HepG2 (cell line): Measurements from ENCODE around the gene CNIH4. TPM values are rescaled to one million over a fixed set of nuclear protein-coding genes. Genes with fewer than 3 reads are reported as not detected.

ENCODE experiments used
- MAFK ChIP-seq, 2 experiments: IDR thresholded peaks in 1 of 2; conservative IDR thresholded peaks in 1 of 2; 2 replicates each; pipeline ENCODE4 v1.6.1; 2011; ENCODE audit warnings: improper control_type of control experiment in 2 of 2, low read length in 2 of 2
- MEF2D ChIP-seq: sonication (generic); formaldehyde crosslinking; IDR thresholded peaks from 2 replicates; pipeline ENCODE4 v1.5.1; 2020; ENCODE audit warnings: mild to moderate bottlenecking, missing genetic modification reagents
- MYNN ChIP-seq: sonication (generic); formaldehyde crosslinking; IDR thresholded peaks from 2 replicates; pipeline ENCODE4 v1.4.0; 2020; ENCODE audit warnings: mild to moderate bottlenecking, low read depth, missing genetic modification reagents
- NFATC3 ChIP-seq: sonication (generic); formaldehyde crosslinking; IDR thresholded peaks from 2 replicates; pipeline ENCODE4 v1.5.1; 2020; ENCODE audit warnings: mild to moderate bottlenecking, missing genetic modification reagents
- REPIN1 ChIP-seq: sonication (generic); formaldehyde crosslinking; IDR thresholded peaks from 2 replicates; pipeline ENCODE4 v1.8.0; 2022; ENCODE audit warnings: missing genetic modification reagents, low read depth, mild to moderate bottlenecking, borderline replicate concordance
- TAF15 ChIP-seq: fragments of 200-400 bp; formaldehyde crosslinking; IDR thresholded peaks from one replicate; pipeline ENCODE4 v1.6.1; 2018; ENCODE audit warnings: mild to moderate bottlenecking, low read depth, low read length; ENCODE audit not compliant: poor library complexity, severe bottlenecking
- THYN1 ChIP-seq: sonication (generic); formaldehyde crosslinking; IDR thresholded peaks from 2 replicates; pipeline ENCODE4 v1.8.1; 2023; ENCODE audit warnings: low read depth, mild to moderate bottlenecking, moderate library complexity, missing genetic modification reagents, borderline replicate concordance
- TOPORS ChIP-seq: sonication (generic); formaldehyde crosslinking; IDR thresholded peaks from 2 replicates; pipeline ENCODE4 v1.8.0; 2023; ENCODE audit warnings: mild to moderate bottlenecking, missing genetic modification reagents
- ZFY ChIP-seq: sonication (generic); formaldehyde crosslinking; IDR thresholded peaks from 2 replicates; pipeline ENCODE4 v1.4.0; 2020; ENCODE audit warnings: missing genetic modification reagents
- ZMYM3 ChIP-seq: sonication (generic); formaldehyde crosslinking; IDR thresholded peaks from 2 replicates; pipeline ENCODE4 v1.5.1; 2020; ENCODE audit warnings: mild to moderate bottlenecking, missing genetic modification reagents
- ZNF121 ChIP-seq: sonication (generic); formaldehyde crosslinking; IDR thresholded peaks from 2 replicates; pipeline ENCODE4 v1.5.0; 2020; ENCODE audit warnings: mild to moderate bottlenecking, missing genetic modification reagents
- ZNF230 ChIP-seq: sonication (generic); formaldehyde crosslinking; IDR thresholded peaks from 2 replicates; pipeline ENCODE4 v1.4.0; 2020; ENCODE audit warnings: mild to moderate bottlenecking, missing genetic modification reagents
- ZNF251 ChIP-seq: sonication (generic); formaldehyde crosslinking; IDR thresholded peaks from 2 replicates; pipeline ENCODE4 v1.9.0; 2021; ENCODE audit warnings: mild to moderate bottlenecking, missing genetic modification reagents
- ZNF558 ChIP-seq: sonication (generic); formaldehyde crosslinking; IDR thresholded peaks from 2 replicates; pipeline ENCODE4 v1.9.0; 2022; ENCODE audit warnings: mild to moderate bottlenecking, missing genetic modification reagents, borderline replicate concordance
- ZNF562 ChIP-seq: sonication (generic); formaldehyde crosslinking; IDR thresholded peaks from 2 replicates; pipeline ENCODE4 v1.8.0; 2022; ENCODE audit warnings: missing genetic modification reagents, borderline replicate concordance
- polyA plus RNA-seq, 8 experiments: library from polyadenylated mRNA; depleted of rRNA in 3 of 8; stranded (reverse) in 7 of 8; unstranded in 1 of 8; fragments of >200 nt; fragmentation: Illumina TruSeq in 4 of 8; extraction: Trizol in 4 of 8; gene quantifications; 2 replicates each; pipeline versions ENCODE4 v1.2.1 to v1.2.3, GENCODE V29; 2011 to 2016; ENCODE audit warnings: low read depth in 4 of 8, missing spikeins in 1 of 8, mixed read lengths in 1 of 8; ENCODE audit not compliant: insufficient read depth in 1 of 8
- total RNA-seq, 5 experiments: library from RNA; depleted of rRNA; stranded (reverse); fragments of >200 nt; fragmentation: Illumina TruSeq; extraction: Trizol; gene quantifications; 2 replicates each; pipeline ENCODE4 v1.2.3, GENCODE V29; 2016; ENCODE audit warnings: low read depth in 1 of 5
- TF ChIP-seq, protein P1 (sequence below): sonication (generic); formaldehyde crosslinking; IDR thresholded peaks from 2 replicates; pipeline ENCODE4 v1.8.0; 2022; ENCODE audit warnings: mild to moderate bottlenecking, missing genetic modification reagents; ENCODE audit not compliant: insufficient replicate concordance
- TF ChIP-seq, protein P2 (sequence below): sonication (generic); formaldehyde crosslinking; IDR thresholded peaks from 2 replicates; pipeline ENCODE4 v1.4.0; 2020; ENCODE audit warnings: missing genetic modification reagents, mild to moderate bottlenecking, borderline replicate concordance
- TF ChIP-seq, protein P3 (sequence below): sonication (generic); formaldehyde crosslinking; IDR thresholded peaks from 2 replicates; pipeline ENCODE4 v1.5.0; 2020; ENCODE audit warnings: mild to moderate bottlenecking, missing genetic modification reagents, moderate library complexity

Gene CNIH4
- total and polyA plus RNA-seq, 2 of the 13 experiments (the other 11 are each of a cell fraction or from before 2014, with no cell fraction given), result 51.8 to 52.9 TPM

DNA sequence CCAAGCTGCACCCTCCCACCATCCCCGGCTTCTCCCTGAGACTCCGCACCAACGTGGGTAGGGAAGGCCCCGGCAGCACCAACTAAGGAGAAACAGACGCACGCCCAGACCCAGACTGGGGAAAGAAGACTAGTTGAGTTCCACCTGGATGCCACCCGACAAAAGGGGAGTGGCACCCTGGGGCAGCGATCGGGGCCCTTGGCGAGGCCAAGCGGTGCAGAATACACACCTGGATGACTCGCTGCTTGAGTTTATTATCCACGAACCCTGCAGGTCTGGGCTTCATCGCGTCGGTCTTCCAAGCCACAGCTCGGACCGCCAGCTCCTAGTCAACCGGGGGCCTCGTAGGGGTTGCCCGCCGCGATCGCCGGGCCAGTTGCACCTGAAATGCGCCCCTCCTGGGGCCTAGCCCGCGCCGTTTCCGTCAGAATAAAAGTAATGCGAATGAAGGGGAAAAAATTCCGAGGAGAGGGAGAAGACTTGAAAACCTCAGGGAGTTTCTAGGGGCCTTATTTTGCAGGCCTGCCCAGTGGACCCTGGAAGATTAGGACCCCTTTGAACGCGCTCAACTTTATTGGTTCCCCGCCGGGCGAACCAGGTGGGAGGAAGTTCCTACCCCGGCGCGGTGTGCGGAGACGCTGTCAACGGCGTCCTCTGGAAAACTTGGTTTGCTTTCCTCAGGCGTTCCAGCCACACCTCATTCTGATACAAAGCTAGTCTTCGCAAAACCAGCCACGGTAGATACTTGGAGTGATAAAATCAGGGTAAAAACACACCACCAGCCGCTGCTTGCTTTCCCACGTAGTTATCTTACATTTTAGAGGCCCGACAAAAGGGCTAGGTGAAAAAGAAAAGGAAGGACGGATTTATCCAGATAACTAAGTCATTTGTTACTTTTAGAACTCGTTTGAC is 26.6 kb upstream of the CNIH4 start, which contains the start of gene NVL (continued):
- TF ChIP-seq ZMYM3 (CRISPR knock-in tag), result no peak
- no peak for TF ChIP-seq THYN1 (CRISPR knock-in tag)
- TF ChIP-seq MEF2D (CRISPR knock-in tag), result peak; percentile 54; the same call in 1 of the 2 replicates
- TF ChIP-seq MYNN, result no peak
- peak; percentile 76 for TF ChIP-seq ZFY
- TF ChIP-seq ZNF558 (CRISPR knock-in tag), result no peak
- no peak for TF ChIP-seq ZNF121
- TF ChIP-seq, protein P1, sequence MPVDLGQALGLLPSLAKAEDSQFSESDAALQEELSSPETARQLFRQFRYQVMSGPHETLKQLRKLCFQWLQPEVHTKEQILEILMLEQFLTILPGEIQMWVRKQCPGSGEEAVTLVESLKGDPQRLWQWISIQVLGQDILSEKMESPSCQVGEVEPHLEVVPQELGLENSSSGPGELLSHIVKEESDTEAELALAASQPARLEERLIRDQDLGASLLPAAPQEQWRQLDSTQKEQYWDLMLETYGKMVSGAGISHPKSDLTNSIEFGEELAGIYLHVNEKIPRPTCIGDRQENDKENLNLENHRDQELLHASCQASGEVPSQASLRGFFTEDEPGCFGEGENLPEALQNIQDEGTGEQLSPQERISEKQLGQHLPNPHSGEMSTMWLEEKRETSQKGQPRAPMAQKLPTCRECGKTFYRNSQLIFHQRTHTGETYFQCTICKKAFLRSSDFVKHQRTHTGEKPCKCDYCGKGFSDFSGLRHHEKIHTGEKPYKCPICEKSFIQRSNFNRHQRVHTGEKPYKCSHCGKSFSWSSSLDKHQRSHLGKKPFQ (CRISPR knock-in tag), result no peak
- no peak for TF ChIP-seq REPIN1 (CRISPR knock-in tag)
- TF ChIP-seq, protein P2, sequence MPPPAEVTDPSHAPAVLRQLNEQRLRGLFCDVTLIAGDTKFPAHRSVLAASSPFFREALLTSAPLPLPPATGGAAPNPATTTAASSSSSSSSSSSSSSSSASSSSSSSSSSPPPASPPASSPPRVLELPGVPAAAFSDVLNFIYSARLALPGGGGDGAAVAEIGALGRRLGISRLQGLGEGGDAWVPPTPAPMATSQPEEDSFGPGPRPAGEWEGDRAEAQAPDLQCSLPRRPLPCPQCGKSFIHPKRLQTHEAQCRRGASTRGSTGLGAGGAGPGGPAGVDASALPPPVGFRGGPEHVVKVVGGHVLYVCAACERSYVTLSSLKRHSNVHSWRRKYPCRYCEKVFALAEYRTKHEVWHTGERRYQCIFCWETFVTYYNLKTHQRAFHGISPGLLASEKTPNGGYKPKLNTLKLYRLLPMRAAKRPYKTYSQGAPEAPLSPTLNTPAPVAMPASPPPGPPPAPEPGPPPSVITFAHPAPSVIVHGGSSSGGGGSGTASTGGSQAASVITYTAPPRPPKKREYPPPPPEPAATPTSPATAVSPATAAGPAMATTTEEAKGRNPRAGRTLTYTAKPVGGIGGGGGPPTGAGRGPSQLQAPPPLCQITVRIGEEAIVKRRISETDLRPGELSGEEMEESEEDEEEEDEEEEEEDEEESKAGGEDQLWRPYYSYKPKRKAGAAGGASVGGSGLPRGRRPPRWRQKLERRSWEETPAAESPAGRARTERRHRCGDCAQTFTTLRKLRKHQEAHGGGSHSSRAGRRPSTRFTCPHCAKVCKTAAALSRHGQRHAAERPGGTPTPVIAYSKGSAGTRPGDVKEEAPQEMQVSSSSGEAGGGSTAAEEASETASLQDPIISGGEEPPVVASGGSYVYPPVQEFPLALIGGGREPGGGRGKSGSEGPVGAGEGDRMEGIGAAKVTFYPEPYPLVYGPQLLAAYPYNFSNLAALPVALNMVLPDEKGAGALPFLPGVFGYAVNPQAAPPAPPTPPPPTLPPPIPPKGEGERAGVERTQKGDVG (CRISPR knock-in tag), result no peak
- TF ChIP-seq, protein P3, sequence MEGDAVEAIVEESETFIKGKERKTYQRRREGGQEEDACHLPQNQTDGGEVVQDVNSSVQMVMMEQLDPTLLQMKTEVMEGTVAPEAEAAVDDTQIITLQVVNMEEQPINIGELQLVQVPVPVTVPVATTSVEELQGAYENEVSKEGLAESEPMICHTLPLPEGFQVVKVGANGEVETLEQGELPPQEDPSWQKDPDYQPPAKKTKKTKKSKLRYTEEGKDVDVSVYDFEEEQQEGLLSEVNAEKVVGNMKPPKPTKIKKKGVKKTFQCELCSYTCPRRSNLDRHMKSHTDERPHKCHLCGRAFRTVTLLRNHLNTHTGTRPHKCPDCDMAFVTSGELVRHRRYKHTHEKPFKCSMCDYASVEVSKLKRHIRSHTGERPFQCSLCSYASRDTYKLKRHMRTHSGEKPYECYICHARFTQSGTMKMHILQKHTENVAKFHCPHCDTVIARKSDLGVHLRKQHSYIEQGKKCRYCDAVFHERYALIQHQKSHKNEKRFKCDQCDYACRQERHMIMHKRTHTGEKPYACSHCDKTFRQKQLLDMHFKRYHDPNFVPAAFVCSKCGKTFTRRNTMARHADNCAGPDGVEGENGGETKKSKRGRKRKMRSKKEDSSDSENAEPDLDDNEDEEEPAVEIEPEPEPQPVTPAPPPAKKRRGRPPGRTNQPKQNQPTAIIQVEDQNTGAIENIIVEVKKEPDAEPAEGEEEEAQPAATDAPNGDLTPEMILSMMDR (CRISPR knock-in tag), result no peak
- no peak for TF ChIP-seq MAFK (conservative IDR thresholded peaks at IDR 0.05 in 1 of 2, IDR thresholded peaks at IDR 0.05 in 1 of 2; ENCODE audit: low read length in 2 of 2)
- no peak for TF ChIP-seq TAF15
- TF ChIP-seq NFATC3, result no peak
- TF ChIP-seq TOPORS (CRISPR knock-in tag), result 0 out of 2 replicates have a peak, but pooled peaks have one; percentile 64
- no peak for TF ChIP-seq ZNF251 (CRISPR knock-in tag)
- no peak for TF ChIP-seq ZNF230 (CRISPR knock-in tag)
- TF ChIP-seq ZNF562 (CRISPR knock-in tag), result no peak
